Stimulated activated CD8-positive, alpha-beta memory T cell treated with anti-CD3 and anti-CD28 coated beads, Interleukin-7, amount 100 ng/mL, for 4 hours (primary cell): Measurements from ENCODE around the gene SLC16A8.
"Not testable (repeated sequence)": the region's sequence is repeated elsewhere in the genome, so short reads cannot be mapped to it uniquely, and the experiment has no call there.

ENCODE experiments used
- DNase-seq, 2 donors: peaks; one replicate each; pipeline ENCODE4 v3.0.0-alpha.2; 2020; ENCODE audit warnings: low read depth in 2 of 2

The SLC16A8 gene, protein sequence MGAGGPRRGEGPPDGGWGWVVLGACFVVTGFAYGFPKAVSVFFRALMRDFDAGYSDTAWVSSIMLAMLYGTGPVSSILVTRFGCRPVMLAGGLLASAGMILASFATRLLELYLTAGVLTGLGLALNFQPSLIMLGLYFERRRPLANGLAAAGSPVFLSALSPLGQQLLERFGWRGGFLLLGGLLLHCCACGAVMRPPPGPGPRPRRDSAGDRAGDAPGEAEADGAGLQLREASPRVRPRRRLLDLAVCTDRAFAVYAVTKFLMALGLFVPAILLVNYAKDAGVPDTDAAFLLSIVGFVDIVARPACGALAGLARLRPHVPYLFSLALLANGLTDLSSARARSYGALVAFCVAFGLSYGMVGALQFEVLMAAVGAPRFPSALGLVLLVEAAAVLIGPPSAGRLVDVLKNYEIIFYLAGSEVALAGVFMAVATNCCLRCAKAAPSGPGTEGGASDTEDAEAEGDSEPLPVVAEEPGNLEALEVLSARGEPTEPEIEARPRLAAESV

GRCh38 chr22:38083931-38084631, at the start of gene SLC16A8:
SLC16A8 (minus strand) TSS chr22:38084184; CDS start chr22:38082873, 1,311 bp downstream.
- DNase-seq = no peak

GRCh38 chr22:38133331-38133730, 49.3 kb upstream of the SLC16A8 start:
- no peak for DNase-seq

DNA sequence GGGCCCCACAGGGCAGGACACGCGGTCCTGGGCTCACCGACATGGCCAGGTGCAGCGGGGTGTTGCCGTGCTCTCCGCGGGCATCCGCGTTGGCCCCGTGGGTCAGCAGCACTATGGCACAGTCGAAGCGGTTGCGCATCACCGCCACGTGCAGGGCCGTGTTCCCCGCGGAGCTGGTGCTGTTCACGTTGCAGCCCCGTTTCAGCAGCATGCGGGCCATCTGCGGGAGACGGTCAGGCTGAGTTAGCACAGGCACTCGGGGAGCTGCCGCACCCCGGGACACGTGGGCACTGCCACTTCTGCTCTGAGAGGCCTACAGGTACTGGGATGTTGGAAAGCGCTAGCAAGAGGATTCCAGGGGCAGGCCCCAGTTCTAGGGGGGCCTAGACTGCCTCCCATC, 48.8 kb upstream of the SLC16A8 start:
- DNase-seq = no peak

DNA sequence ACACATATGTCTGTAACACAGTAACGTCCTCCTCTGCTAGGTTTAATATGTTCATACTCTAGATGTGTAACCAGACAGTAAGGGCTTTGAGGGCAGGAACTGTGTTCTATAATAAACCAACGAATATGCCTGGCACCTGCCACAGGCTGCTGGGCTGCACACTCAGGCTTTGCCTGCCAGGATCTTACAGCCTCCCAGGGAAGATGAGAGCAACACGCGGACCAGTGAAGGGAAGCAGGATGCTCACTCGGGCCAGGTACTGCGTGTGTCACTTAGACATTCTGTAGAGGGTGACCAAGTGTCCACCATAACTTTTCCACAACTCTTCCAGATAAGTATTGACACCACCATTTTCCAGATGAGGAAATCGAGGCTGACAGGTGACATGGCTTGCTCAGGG, 48.2 kb upstream of the SLC16A8 start:
- no peak for DNase-seq

DNA sequence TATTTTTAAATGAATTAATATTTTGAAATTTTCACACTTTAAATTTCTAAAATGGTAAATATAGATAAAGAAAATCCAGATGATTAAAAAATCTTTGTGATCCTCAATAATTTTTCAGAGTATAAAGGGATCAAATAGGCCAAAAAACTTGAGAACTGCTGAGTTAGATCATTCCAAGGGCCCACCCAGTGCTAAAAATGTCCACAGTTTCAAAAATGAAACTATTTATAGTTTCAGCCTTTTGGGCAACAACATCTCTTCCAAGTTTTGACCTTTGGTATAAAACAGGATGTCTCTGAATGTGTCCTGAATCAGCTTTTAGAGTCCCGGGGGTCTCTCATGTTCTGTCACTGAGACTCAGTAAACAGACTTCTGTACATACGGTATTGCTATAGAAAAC, 47.4 kb upstream of the SLC16A8 start:
- no peak for DNase-seq

GRCh38 chr22:38129856-38130255, 45.9 kb upstream of the SLC16A8 start:
- no peak for DNase-seq

DNA sequence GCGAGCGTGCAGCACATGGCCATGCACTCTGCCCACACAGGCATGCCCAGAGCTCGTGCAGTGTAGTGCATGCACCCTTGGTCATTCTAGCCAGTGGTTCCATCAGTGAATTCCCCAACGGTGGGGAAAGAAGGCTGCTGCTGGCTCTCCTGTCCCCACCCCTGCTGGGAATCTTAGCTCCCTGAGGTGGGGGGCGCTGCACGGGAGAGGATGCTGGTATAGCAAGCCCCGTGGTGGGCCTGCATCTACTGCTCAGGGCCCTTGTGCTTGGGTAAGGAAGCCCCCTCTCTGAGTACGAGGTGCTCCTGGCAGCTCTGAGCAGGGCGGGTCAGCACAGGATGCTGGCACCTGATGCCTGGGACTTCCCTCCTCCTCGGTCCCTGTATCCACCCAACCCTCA, 45.0 kb upstream of the SLC16A8 start:
- DNase-seq = no peak

DNA sequence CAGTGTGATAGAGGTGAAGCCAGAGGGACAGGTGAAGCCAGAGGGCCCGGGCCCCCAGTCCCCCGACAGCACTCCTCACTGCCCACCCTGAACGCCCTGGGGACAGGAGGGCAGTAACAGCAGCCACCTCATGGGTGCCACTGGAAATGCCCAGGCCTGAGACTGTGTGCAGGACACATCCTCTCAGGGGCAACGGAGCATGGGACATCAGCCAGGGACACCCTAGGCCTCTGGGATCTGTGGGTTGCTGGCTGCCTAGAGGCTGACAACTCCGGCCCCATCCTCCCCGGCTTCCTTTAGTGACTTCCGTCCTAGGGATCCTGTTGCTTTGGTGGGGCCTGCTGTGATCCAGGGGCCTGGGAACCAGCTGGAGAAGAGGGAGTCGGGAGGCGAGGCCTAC, 43.9 kb upstream of the SLC16A8 start:
- DNase-seq = no peak

GRCh38 chr22:38126928-38127668, 43.1 kb upstream of the SLC16A8 start:
- no peak for DNase-seq

DNA sequence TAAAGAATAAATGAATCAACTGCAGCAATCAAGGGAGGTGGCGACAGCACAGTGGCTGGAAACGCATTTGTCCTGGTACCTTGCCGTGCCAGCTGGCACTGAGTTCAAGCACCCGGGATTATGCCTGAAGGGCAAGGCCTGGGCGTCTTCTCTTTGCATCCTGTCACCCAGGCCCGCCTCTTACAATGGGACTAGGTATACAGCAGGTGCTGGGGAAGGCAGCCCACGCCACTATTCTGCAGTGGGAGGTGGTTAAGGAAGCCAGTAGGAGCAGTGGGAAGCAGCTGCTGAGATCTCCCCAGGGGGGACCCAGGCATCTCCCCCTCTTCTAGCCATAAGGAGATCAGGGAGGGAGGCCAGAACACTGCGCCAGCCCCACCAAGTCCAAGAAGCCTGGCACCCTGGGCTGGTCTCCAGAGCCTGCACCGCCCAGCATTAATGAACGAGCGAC, 41.8 kb upstream of the SLC16A8 start:
- no peak for DNase-seq

DNA sequence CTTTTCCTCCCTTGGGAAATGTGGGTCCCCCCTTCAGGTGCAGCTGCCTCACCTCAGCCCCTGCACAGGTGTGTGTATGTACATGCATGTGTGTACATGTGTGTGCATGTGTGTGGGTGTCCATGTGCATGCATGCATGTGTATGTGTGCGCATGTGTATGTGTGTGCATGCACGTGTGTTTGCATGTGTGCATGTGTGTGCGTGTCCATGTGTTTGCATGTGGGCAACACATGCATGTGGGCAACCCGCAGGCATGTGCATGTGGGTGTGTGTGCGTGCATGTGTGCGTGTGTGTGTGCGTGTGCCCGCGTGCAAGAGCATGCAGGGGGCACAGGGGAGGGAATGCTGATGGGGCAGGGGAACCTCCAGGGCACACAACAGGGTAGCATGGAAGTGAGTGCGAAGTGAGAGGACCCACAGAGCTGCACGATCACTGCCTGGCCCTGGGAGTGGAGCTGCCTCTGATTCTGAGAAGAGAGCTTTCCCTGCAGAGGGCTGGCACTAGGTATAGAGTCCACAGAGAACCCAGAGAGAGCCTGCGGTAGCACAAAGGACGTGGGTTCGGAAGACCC, 41.1 kb upstream of the SLC16A8 start:
- no peak for DNase-seq

DNA sequence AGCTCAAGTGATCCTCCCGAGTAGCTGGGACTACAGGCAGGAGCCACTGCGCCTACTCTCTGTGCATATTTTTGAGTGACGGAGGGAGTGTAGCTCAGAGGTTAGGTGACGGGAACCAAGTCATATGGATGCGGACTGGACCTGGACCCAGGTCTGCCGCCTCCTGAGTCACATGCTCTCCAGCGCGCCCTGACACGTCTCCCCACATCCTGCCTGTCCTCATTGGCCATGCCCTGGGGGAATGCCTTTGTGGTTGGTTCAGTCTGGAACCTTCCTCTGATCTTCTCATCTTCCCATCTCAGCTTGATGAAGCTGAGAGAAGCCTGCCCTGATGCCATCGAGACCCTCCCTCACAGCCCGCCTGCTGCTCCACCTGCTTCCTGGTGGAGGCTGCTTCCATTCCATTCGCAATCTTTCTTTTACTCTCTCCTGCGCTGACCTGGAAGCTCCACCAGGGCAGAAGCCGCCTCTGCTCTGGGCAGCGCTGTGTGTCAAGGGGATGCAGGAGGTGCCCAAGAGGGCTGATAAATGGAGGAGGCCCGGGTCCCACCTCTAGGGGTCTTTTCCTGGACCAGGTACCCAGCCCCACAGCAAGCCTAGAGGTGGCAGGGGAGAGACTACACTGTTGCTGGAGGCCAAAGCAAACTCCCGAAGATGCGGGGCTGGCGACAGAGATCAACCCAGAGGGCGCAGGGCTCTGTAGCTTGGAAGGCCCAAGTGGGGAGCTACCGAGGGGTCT, 40.4 kb upstream of the SLC16A8 start:
- DNase-seq = no peak

GRCh38 chr22:38122616-38123015, 38.6 kb upstream of the SLC16A8 start:
- DNase-seq = no peak

DNA sequence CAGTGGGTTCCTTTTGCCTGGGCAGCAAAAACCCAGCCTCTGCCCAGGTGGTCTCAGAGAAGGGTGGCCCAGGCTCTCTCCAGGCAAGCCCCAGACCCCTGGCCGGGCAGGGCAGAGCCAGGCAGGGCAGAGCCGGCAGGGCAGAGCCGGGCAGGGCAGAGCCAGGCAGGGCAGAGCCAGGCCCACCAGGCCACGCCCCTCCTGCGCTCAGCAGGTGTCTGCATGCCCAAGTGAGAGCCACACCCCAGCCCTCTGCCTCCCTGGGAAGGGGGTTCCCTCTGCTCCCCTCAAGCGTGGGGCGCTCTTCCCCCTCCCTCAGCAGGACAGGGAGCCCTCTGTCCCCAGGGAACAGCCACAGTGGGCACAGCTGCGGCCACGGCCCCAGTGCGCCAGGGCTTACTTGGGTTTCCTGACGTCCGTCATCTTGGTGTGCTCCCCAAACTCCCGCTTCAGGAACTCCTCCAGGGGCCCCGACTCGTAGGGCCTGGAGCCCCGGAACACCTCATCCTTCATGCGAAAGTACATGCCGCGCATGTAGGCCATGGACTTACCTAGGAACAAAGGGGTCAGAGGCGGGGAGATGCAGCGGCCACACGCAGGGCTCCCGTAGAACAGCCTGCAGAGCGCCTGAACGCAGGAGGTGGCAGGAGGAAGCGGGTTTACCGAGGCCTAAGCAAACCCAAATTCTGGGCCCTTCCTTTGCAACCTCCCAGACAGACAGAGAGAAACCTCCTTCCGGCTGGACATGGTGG, 36.6 kb upstream of the SLC16A8 start:
- no peak for DNase-seq

GRCh38 chr22:38118747-38119146, 34.8 kb upstream of the SLC16A8 start:
- DNase-seq = not testable (repeated sequence)

GRCh38 chr22:38118182-38118581, 34.2 kb upstream of the SLC16A8 start:
- no peak for DNase-seq

GRCh38 chr22:38117556-38117955, 33.6 kb upstream of the SLC16A8 start:
- not testable (repeated sequence) for DNase-seq

DNA sequence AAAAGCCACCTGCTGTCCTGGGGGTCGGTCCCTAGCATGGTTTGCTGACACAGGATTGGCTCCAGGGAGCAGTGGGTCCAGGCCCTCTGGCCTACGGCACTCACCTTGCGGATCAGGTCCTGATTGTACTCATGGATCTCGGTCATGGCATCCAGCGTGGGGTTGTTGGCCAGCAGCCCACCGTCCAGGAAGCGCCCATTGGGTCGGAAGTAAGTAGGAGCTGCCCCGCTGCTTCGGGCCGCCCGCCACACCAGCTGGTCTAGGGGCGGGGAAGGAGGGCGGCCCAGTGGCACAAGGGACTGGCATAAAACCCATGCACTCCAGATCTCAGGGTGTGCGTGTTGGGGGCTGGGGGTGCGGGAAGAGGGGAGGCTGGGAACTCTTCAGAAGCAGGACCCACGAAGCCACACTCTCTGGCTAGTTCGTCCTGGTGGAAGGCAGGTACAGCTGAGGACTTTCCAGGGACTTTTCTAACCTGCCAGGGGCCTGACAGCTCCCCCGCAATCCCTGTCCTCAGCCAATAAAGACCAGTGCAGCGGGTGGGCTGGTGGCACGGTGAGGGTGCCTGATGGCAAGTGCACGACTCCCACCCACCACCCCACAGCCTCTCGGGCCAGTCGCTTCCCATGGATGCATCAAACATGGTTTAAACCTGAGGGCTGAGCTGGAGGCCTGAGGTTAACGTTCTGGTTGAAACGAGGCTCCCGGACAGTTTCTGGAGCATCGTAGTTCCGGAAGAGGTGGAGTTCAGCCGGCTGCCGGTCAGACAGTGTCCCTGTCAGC, 31.6 kb upstream of the SLC16A8 start:
- DNase-seq = no peak
